ENCODE measurements around the gene GON4L. TPM values are rescaled to one million over a fixed set of nuclear protein-coding genes. Genes with fewer than 3 reads are reported as not detected.
A peak's percentile ranks its signal among the peaks of the same experiment; 100 is the strongest.

The GON4L gene
- total RNA-seq, 1 experiment from 2014 or later = 54.4 TPM

DNA sequence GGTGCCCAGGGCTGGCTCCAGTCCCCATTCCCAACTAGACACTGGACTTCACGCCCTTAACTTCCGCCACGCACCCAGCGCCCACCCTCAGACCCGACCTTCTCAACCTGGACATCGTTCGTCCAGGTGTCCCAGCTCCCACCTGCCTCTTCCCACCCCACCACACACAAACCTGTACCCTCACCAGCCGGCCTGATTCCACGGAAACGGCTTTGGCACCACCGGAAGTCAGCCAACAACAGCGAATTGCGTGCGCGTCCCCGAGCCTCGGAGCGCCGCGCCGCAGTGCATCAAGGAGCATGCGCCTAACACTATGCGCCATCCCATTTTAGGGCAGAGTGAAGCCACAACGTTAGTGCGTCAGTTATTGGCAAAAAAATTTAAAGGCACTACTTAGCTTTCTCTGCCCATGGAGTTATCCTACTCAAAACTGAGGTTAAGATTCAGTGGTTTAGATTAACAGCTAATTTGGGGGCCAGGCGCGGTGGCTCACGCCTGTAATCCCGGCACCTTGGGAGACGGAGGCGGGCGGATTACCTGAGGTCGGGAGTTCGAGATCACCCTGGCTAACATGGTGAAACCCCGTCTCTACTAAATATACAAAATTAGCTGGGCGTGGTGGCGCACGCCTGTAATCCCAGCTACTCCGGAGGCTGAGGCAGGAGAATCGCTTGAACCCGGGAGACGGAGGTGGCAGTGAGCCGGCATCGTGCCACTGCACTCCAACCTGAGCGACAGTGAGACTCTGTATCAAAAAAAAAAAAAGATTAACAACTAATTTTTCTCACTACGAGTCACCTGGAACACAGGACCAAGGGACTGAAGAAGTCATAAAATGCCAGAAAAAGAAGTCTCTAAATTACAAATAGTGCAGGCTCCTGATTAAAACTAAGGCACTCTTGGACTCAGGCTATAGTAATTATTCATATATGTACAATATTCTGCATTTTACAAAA, at the start of gene GON4L (continued):
- TF ChIP-seq, protein P1, sequence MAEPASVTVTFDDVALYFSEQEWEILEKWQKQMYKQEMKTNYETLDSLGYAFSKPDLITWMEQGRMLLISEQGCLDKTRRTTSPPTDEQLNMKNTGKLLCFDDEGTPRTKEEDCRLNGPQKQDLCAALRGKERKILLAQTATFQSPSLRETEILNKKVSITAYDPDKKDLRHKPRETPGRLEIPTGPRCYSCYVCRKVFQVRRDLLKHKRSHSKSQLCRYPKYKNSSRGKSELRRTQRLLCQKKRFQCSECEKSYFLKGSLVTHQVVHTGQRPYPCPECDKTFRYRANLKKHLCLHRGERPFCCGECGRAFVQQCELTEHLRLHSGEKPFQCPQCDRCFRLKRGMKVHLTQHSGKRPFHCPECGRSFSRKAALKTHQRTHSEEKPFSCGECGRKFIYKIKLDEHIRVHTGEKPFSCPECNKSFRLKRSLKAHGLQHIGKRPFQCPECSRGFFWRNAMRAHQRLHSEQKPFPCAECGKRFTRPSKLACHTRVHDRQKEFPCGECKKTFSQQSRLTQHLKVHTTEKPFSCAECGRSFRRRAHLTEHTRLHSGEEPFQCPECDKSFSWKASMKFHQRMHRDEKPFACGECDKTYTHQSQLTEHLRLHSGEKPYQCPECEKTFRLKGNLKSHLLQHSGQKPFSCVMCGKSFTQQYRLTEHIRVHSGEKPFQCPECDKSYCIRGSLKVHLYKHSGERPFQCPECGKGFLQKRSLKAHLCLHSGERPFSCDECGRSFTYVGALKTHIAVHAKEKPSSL (CRISPR knock-in tag; conservative IDR thresholded peaks at IDR 0.05) = no peak
- TF ChIP-seq, protein P2, sequence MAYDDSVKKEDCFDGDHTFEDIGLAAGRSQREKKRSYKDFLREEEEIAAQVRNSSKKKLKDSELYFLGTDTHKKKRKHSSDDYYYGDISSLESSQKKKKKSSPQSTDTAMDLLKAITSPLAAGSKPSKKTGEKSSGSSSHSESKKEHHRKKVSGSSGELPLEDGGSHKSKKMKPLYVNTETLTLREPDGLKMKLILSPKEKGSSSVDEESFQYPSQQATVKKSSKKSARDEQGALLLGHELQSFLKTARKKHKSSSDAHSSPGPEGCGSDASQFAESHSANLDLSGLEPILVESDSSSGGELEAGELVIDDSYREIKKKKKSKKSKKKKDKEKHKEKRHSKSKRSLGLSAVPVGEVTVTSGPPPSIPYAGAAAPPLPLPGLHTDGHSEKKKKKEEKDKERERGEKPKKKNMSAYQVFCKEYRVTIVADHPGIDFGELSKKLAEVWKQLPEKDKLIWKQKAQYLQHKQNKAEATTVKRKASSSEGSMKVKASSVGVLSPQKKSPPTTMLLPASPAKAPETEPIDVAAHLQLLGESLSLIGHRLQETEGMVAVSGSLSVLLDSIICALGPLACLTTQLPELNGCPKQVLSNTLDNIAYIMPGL (CRISPR knock-in tag; IDR thresholded peaks at IDR 0.05) = no peak
- TF ChIP-seq, protein P3, sequence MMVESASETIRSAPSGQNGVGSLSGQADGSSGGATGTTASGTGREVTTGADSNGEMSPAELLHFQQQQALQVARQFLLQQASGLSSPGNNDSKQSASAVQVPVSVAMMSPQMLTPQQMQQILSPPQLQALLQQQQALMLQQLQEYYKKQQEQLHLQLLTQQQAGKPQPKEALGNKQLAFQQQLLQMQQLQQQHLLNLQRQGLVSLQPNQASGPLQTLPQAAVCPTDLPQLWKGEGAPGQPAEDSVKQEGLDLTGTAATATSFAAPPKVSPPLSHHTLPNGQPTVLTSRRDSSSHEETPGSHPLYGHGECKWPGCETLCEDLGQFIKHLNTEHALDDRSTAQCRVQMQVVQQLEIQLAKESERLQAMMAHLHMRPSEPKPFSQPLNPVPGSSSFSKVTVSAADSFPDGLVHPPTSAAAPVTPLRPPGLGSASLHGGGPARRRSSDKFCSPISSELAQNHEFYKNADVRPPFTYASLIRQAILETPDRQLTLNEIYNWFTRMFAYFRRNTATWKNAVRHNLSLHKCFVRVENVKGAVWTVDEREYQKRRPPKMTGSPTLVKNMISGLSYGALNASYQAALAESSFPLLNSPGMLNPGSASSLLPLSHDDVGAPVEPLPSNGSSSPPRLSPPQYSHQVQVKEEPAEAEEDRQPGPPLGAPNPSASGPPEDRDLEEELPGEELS (CRISPR knock-in tag; IDR thresholded peaks at IDR 0.05) = peak; percentile 79
- TF ChIP-seq NR3C1 (CRISPR knock-in tag; conservative IDR thresholded peaks at IDR 0.05; ENCODE audit: low read depth) (no peak), ZNF219 (CRISPR knock-in tag; IDR thresholded peaks at IDR 0.05; ENCODE audit: borderline replicate concordance) (no peak), GABPB1 (CRISPR knock-in tag; IDR thresholded peaks at IDR 0.05) (peak; percentile 73), PRRX2 (CRISPR knock-in tag; IDR thresholded peaks at IDR 0.05) (no peak), ZNF423 (CRISPR knock-in tag; IDR thresholded peaks at IDR 0.05) (no peak), MXD4 (CRISPR knock-in tag; IDR thresholded peaks at IDR 0.05; ENCODE audit: borderline replicate concordance) (no peak)
- TF ChIP-seq, protein P4, sequence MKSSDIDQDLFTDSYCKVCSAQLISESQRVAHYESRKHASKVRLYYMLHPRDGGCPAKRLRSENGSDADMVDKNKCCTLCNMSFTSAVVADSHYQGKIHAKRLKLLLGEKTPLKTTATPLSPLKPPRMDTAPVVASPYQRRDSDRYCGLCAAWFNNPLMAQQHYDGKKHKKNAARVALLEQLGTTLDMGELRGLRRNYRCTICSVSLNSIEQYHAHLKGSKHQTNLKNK (CRISPR knock-in tag; IDR thresholded peaks at IDR 0.05) = no peak
- TF ChIP-seq, protein P5, sequence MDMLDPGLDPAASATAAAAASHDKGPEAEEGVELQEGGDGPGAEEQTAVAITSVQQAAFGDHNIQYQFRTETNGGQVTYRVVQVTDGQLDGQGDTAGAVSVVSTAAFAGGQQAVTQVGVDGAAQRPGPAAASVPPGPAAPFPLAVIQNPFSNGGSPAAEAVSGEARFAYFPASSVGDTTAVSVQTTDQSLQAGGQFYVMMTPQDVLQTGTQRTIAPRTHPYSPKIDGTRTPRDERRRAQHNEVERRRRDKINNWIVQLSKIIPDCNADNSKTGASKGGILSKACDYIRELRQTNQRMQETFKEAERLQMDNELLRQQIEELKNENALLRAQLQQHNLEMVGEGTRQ (CRISPR knock-in tag; IDR thresholded peaks at IDR 0.05) = no peak
- TF ChIP-seq, protein P6, sequence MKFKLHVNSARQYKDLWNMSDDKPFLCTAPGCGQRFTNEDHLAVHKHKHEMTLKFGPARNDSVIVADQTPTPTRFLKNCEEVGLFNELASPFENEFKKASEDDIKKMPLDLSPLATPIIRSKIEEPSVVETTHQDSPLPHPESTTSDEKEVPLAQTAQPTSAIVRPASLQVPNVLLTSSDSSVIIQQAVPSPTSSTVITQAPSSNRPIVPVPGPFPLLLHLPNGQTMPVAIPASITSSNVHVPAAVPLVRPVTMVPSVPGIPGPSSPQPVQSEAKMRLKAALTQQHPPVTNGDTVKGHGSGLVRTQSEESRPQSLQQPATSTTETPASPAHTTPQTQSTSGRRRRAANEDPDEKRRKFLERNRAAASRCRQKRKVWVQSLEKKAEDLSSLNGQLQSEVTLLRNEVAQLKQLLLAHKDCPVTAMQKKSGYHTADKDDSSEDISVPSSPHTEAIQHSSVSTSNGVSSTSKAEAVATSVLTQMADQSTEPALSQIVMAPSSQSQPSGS (CRISPR knock-in tag; IDR thresholded peaks at IDR 0.05; ENCODE audit: borderline replicate concordance, low read depth) = no peak
- TF ChIP-seq, protein P7, sequence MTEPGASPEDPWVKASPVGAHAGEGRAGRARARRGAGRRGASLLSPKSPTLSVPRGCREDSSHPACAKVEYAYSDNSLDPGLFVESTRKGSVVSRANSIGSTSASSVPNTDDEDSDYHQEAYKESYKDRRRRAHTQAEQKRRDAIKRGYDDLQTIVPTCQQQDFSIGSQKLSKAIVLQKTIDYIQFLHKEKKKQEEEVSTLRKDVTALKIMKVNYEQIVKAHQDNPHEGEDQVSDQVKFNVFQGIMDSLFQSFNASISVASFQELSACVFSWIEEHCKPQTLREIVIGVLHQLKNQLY (CRISPR knock-in tag; IDR thresholded peaks at IDR 0.05) = no peak
- TF ChIP-seq, protein P8, sequence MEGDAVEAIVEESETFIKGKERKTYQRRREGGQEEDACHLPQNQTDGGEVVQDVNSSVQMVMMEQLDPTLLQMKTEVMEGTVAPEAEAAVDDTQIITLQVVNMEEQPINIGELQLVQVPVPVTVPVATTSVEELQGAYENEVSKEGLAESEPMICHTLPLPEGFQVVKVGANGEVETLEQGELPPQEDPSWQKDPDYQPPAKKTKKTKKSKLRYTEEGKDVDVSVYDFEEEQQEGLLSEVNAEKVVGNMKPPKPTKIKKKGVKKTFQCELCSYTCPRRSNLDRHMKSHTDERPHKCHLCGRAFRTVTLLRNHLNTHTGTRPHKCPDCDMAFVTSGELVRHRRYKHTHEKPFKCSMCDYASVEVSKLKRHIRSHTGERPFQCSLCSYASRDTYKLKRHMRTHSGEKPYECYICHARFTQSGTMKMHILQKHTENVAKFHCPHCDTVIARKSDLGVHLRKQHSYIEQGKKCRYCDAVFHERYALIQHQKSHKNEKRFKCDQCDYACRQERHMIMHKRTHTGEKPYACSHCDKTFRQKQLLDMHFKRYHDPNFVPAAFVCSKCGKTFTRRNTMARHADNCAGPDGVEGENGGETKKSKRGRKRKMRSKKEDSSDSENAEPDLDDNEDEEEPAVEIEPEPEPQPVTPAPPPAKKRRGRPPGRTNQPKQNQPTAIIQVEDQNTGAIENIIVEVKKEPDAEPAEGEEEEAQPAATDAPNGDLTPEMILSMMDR (IDR thresholded peaks at IDR 0.05) = no peak
- TF ChIP-seq, protein P9, sequence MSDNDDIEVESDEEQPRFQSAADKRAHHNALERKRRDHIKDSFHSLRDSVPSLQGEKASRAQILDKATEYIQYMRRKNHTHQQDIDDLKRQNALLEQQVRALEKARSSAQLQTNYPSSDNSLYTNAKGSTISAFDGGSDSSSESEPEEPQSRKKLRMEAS (CRISPR knock-in tag; IDR thresholded peaks at IDR 0.05) = peak; percentile 72; the same call in 1 of the 2 replicates
- TF ChIP-seq, protein P10, sequence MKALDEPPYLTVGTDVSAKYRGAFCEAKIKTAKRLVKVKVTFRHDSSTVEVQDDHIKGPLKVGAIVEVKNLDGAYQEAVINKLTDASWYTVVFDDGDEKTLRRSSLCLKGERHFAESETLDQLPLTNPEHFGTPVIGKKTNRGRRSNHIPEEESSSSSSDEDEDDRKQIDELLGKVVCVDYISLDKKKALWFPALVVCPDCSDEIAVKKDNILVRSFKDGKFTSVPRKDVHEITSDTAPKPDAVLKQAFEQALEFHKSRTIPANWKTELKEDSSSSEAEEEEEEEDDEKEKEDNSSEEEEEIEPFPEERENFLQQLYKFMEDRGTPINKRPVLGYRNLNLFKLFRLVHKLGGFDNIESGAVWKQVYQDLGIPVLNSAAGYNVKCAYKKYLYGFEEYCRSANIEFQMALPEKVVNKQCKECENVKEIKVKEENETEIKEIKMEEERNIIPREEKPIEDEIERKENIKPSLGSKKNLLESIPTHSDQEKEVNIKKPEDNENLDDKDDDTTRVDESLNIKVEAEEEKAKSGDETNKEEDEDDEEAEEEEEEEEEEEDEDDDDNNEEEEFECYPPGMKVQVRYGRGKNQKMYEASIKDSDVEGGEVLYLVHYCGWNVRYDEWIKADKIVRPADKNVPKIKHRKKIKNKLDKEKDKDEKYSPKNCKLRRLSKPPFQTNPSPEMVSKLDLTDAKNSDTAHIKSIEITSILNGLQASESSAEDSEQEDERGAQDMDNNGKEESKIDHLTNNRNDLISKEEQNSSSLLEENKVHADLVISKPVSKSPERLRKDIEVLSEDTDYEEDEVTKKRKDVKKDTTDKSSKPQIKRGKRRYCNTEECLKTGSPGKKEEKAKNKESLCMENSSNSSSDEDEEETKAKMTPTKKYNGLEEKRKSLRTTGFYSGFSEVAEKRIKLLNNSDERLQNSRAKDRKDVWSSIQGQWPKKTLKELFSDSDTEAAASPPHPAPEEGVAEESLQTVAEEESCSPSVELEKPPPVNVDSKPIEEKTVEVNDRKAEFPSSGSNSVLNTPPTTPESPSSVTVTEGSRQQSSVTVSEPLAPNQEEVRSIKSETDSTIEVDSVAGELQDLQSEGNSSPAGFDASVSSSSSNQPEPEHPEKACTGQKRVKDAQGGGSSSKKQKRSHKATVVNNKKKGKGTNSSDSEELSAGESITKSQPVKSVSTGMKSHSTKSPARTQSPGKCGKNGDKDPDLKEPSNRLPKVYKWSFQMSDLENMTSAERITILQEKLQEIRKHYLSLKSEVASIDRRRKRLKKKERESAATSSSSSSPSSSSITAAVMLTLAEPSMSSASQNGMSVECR (CRISPR knock-in tag; IDR thresholded peaks at IDR 0.05; ENCODE audit: borderline replicate concordance) = peak; percentile 64; the same call in 1 of the 2 replicates
- TF ChIP-seq, protein P11, sequence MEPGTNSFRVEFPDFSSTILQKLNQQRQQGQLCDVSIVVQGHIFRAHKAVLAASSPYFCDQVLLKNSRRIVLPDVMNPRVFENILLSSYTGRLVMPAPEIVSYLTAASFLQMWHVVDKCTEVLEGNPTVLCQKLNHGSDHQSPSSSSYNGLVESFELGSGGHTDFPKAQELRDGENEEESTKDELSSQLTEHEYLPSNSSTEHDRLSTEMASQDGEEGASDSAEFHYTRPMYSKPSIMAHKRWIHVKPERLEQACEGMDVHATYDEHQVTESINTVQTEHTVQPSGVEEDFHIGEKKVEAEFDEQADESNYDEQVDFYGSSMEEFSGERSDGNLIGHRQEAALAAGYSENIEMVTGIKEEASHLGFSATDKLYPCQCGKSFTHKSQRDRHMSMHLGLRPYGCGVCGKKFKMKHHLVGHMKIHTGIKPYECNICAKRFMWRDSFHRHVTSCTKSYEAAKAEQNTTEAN (CRISPR knock-in tag; IDR thresholded peaks at IDR 0.05) = no peak
